Measurements from ENCODE around the gene PPP2R5C. TPM values are rescaled to one million over a fixed set of nuclear protein-coding genes. Genes with fewer than 3 reads are reported as not detected.

PPP2R5C gene
- total and polyA plus RNA-seq, 9 of the 15 experiments (the other 6 are each of a cell fraction or from before 2014, with no cell fraction given), result 284 to 617 (median 395) TPM

DNA sequence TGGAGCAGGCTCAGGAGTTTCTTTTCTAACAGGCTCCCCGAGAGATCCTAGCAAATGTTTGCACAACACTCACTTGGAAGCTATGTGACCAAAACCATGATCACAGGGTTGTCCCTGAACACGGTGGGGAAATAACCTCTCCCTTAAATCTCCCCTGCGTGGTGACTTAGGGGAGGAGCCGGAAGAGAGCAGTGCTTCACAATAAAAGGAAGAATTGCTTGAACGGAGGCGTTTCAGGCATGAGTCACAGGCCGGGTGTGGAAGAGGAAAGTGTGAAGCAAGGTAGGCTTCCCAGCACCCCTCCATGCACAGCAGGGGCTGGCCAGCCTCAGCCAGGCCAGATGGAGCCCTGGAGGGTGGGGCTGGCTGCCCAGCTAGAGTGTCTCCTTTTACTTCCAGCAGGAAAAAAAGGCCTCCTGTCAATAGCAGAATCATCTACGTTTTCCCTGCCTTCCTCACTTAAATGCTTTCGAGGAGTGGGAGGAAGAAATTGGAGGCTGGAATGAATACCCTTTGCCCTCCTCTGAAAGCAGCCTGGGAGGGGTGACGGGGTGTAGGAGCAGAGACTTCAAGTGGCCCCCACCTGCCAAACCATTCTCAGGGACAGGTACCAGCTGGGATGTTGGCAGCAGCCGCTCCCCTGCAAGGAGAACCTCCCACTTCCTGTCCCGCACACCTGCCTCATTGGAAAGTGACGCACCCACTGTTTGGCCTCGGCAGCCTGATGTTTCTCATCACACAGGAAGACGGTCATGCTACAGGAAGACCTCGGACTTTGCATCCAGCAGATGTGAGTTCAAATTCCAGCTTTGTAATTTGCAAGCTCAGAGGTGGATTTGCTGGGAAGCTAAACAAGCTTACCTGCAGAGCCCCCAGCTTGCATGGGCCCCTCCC lies 30.1 kb upstream of the PPP2R5C start (continued):
- no peak for TF ChIP-seq NKRF (IDR thresholded peaks at IDR 0.05; ENCODE audit: borderline replicate concordance)
- no peak for TF ChIP-seq MTF1 (CRISPR knock-in tag; IDR thresholded peaks at IDR 0.05; ENCODE audit: borderline replicate concordance)
- TF ChIP-seq, protein P1, sequence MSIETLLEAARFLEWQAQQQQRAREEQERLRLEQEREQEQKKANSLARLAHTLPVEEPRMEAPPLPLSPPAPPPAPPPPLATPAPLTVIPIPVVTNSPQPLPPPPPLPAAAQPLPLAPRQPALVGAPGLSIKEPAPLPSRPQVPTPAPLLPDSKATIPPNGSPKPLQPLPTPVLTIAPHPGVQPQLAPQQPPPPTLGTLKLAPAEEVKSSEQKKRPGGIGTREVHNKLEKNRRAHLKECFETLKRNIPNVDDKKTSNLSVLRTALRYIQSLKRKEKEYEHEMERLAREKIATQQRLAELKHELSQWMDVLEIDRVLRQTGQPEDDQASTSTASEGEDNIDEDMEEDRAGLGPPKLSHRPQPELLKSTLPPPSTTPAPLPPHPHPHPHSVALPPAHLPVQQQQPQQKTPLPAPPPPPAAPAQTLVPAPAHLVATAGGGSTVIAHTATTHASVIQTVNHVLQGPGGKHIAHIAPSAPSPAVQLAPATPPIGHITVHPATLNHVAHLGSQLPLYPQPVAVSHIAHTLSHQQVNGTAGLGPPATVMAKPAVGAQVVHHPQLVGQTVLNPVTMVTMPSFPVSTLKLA (conservative IDR thresholded peaks at IDR 0.05), result 0 out of 4 replicates have a peak, but pooled peaks of 1 of the 2 experiments have one; percentile 25
- TF ChIP-seq, protein P2, sequence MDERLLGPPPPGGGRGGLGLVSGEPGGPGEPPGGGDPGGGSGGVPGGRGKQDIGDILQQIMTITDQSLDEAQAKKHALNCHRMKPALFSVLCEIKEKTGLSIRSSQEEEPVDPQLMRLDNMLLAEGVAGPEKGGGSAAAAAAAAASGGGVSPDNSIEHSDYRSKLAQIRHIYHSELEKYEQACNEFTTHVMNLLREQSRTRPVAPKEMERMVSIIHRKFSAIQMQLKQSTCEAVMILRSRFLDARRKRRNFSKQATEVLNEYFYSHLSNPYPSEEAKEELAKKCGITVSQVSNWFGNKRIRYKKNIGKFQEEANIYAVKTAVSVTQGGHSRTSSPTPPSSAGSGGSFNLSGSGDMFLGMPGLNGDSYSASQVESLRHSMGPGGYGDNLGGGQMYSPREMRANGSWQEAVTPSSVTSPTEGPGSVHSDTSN (CRISPR knock-in tag; IDR thresholded peaks at IDR 0.05; ENCODE audit: low read depth), result no peak
- TF ChIP-seq, protein P2 (tag; conservative IDR thresholded peaks at IDR 0.05; ENCODE audit: low read depth), result no peak
- TF ChIP-seq SMAD4 (CRISPR knock-in tag; conservative IDR thresholded peaks at IDR 0.05), result peak; percentile 46; the same call in 1 of the 2 replicates
- no peak for TF ChIP-seq ZNF586 (CRISPR knock-in tag; conservative IDR thresholded peaks at IDR 0.05)
- TF ChIP-seq ZNF77 (CRISPR knock-in tag; IDR thresholded peaks at IDR 0.05), result no peak
- no peak for TF ChIP-seq RBM22 (IDR thresholded peaks at IDR 0.05; ENCODE audit: low read depth, low read length, poor library complexity, severe bottlenecking)
- TF ChIP-seq, protein P3, sequence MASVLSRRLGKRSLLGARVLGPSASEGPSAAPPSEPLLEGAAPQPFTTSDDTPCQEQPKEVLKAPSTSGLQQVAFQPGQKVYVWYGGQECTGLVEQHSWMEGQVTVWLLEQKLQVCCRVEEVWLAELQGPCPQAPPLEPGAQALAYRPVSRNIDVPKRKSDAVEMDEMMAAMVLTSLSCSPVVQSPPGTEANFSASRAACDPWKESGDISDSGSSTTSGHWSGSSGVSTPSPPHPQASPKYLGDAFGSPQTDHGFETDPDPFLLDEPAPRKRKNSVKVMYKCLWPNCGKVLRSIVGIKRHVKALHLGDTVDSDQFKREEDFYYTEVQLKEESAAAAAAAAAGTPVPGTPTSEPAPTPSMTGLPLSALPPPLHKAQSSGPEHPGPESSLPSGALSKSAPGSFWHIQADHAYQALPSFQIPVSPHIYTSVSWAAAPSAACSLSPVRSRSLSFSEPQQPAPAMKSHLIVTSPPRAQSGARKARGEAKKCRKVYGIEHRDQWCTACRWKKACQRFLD (CRISPR knock-in tag; IDR thresholded peaks at IDR 0.05), result 0 out of 2 replicates have a peak, but pooled peaks have one; percentile 20
- TF ChIP-seq MLX (CRISPR knock-in tag; conservative IDR thresholded peaks at IDR 0.05), result no peak
- TF ChIP-seq EP400 (IDR thresholded peaks at IDR 0.05), result peak; percentile 15; the same call in 1 of the 2 replicates
